GM12872 (cell line): ENCODE results near the gene CFAP57.

Experiments used
- CTCF ChIP-seq: IDR thresholded peaks from 3 replicates; pipeline ENCODE4 v1.5.1; 2011; ENCODE audit warnings: low read depth, mild to moderate bottlenecking, low read length, moderate library complexity; ENCODE audit not compliant: insufficient read depth

CFAP57 gene

GRCh38 chr1:43174873-43175272, 2.7 kb downstream of the CFAP57 start:
- no peak for TF ChIP-seq CTCF

- no peak for TF ChIP-seq CTCF
Measured at GRCh38 chr1:43177691-43178090, 5.6 kb downstream of the CFAP57 start.

- no peak for TF ChIP-seq CTCF
Measured at GRCh38 chr1:43184388-43184787, 12.3 kb downstream of the CFAP57 start.

- TF ChIP-seq CTCF: no peak
Measured at GRCh38 chr1:43184995-43185394, 12.9 kb downstream of the CFAP57 start.

- no peak for TF ChIP-seq CTCF
Measured at GRCh38 chr1:43188106-43188505, 16.0 kb downstream of the CFAP57 start.

GRCh38 chr1:43194509-43194908, 22.4 kb downstream of the CFAP57 start:
- TF ChIP-seq CTCF: no peak

GRCh38 chr1:43197343-43198127, 25.4 kb downstream of the CFAP57 start:
- no peak for TF ChIP-seq CTCF
